Transverse colon (tissue), 4 donors: ENCODE measurements around the gene ADD3. TPM values are rescaled to one million over a fixed set of nuclear protein-coding genes. Genes with fewer than 3 reads are reported as not detected.

Source experiments
- DNase-seq: peaks from one replicate; pipeline ENCODE4 v3.0.0-alpha.2; 2019
- H3K27ac ChIP-seq, 4 donors: fragments of 200-600 bp; sonication (generic); 2 replicates each; pipeline ENCODE4 v1.5.1; 2016 to 2018; ENCODE audit warnings: inconsistent platforms in 4 of 4
- H3K27me3 ChIP-seq: fragments of 200-600 bp; sonication (generic); 2 replicates; pipeline ENCODE4 v1.5.1; 2017; ENCODE audit warnings: inconsistent platforms
- H3K36me3 ChIP-seq, 4 donors: fragments of 200-600 bp; sonication (generic); 2 replicates each; pipeline ENCODE4 v1.5.1; 2017 to 2019; ENCODE audit warnings: inconsistent platforms in 4 of 4
- H3K4me1 ChIP-seq, 4 donors: fragments of 200-600 bp; sonication (generic); 2 replicates each; pipeline ENCODE4 v1.5.1; 2017 to 2020; ENCODE audit warnings: inconsistent platforms in 4 of 4
- H3K4me3 ChIP-seq, 4 donors: fragments of 200-600 bp; sonication (generic); 1 replicate in 1 of 4; 2 replicates in 3 of 4; pipeline versions ENCODE4 v1.5.1 to v1.6.1; 2017 to 2019; ENCODE audit warnings: inconsistent platforms in 4 of 4
- H3K9me3 ChIP-seq, 2 donors: fragments of 200-600 bp; sonication (generic); 2 replicates each; pipeline ENCODE4 v1.5.1; 2017 to 2019; ENCODE audit warnings: inconsistent platforms in 2 of 2
- EP300 ChIP-seq: sonication (generic); formaldehyde crosslinking; IDR thresholded peaks from one replicate; pipeline ENCODE4 v1.6.1; 2017; ENCODE audit warnings: antibody characterized with exemption, low read depth
- POLR2A ChIP-seq: fragments of 450-650 bp; IDR thresholded peaks from one replicate; pipeline ENCODE4 v1.6.1; 2016; ENCODE audit warnings: antibody characterized with exemption, mild to moderate bottlenecking, moderate library complexity
- POLR2AphosphoS5 ChIP-seq, 3 donors: sonication (generic); formaldehyde crosslinking; IDR thresholded peaks; one replicate each; pipeline ENCODE4 v1.6.1; 2016; ENCODE audit warnings: antibody characterized with exemption in 3 of 3
- WGBS, 2 donors: methylation state at CpG; one replicate each; pipeline ENCODE4 v1.1.5; 2018; ENCODE audit warnings: low coverage in 1 of 2; 5-methylcytosine and 5-hydroxymethylcytosine counted together
- in situ Hi-C, 4 donors: fragments of 200-750 bp; cut with MboI; loops; one replicate each; pipeline versions ENCODE4 v1.15.0 to v1.15.1; 2017; ENCODE audit warnings: low sequenced_read_pairs in 3 of 4, low pct_ligation_motif_present in 1 of 4, low pct_unique_long_range_greater_than_20kb in 1 of 4
- intact Hi-C: fragments of 100-400 bp; cut with DNase I; formaldehyde crosslinking; loops from one replicate; pipeline ENCODE4 v1.15.1; 2023; ENCODE audit warnings: low total_unique reads
- total RNA-seq, 4 donors: library from RNA; depleted of rRNA; stranded (reverse); fragments of >200 nt; gene quantifications; one replicate each; pipeline ENCODE4 v1.1.0, GENCODE V29; 2016
- TF ChIP-seq, protein P1 (sequence below), 5 experiments: fragments of 200-600 bp in 3 of 5; fragments of 450-650 bp in 2 of 5; sonication (generic) in 3 of 5; IDR thresholded peaks; 1 replicate in 2 of 5; 2 replicates in 3 of 5; pipeline ENCODE4 v1.5.1; 2016 to 2017; ENCODE audit warnings: antibody characterized with exemption in 5 of 5, inconsistent platforms in 3 of 5, mild to moderate bottlenecking in 2 of 5, moderate library complexity in 1 of 5

Gene ADD3
- total RNA-seq, 4 donors from 2014 or later, result 175 to 342 (median 258) TPM

DNA sequence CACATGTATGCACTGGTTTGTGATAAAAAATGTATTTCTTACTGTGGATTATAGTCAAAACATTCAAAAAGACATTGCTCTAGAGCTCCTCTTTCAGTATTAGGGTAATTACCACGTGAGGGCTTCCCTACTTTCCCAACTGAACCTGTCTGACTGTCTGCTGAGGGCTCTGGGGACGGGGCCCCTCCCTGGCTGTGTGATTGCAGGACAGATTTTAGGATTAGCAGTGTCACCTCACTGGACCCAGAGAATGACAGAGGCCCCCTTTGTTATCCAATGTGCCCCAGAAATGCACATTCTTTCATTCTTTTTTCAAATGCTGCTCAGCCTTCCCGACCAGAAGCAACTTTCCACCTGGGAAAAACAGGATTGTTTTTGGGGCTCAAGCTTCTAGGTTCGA is 156.1 kb downstream of the ADD3 start:
- 20 to 37% methylated on average over 3 to 4 of the region's 4 CpGs for WGBS, 2 donors
- no peak overlapping the region for H3K4me3 ChIP-seq
- intact Hi-C loops, result no loop called here
- H3K36me3 ChIP-seq, result no peaks in the 10 kb centered on the region
- H3K27ac ChIP-seq, result no peak overlapping the region
- H3K9me3 ChIP-seq, result no peaks in the 10 kb centered on the region
- peaks cover 0 to 25% (median 15%) of the 10 kb centered on the region in 4 donors for H3K4me1 ChIP-seq
- DNase-seq, result no peak
- in situ Hi-C loops, result no loop called here
- peaks cover 33% of the 10 kb centered on the region for H3K27me3 ChIP-seq
- TF ChIP-seq EP300 (no peak), POLR2AphosphoS5 (IDR thresholded peaks at IDR 0.05) (no peak), POLR2A (no peak)
- TF ChIP-seq, protein P1, sequence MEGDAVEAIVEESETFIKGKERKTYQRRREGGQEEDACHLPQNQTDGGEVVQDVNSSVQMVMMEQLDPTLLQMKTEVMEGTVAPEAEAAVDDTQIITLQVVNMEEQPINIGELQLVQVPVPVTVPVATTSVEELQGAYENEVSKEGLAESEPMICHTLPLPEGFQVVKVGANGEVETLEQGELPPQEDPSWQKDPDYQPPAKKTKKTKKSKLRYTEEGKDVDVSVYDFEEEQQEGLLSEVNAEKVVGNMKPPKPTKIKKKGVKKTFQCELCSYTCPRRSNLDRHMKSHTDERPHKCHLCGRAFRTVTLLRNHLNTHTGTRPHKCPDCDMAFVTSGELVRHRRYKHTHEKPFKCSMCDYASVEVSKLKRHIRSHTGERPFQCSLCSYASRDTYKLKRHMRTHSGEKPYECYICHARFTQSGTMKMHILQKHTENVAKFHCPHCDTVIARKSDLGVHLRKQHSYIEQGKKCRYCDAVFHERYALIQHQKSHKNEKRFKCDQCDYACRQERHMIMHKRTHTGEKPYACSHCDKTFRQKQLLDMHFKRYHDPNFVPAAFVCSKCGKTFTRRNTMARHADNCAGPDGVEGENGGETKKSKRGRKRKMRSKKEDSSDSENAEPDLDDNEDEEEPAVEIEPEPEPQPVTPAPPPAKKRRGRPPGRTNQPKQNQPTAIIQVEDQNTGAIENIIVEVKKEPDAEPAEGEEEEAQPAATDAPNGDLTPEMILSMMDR (IDR thresholded peaks at IDR 0.05), result no peak

DNA sequence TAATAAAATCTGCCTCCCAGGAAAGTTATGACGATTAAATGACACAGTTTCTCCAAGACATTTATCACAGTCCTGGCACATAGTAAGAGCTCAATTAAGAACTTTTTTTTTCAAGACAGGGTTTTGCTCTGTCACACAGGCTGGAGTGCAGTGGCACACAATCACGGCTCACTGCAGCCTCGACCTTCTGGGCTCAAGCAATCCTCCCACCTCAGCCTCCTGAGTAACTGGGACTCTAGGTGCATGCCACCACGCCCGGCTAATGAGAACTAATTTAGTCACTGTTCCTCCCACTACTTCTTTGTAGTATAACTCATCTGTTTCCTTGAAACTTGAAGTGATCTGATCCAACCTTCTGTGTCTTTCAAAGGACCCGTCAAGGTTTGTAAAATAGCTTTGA is 157.5 kb downstream of the ADD3 start:
- peaks cover 45% of the 10 kb centered on the region for H3K27me3 ChIP-seq
- intact Hi-C loops, result no loop called here
- H3K4me1 ChIP-seq, result peaks cover 0 to 36% (median 19%) of the 10 kb centered on the region in 4 donors
- WGBS, 2 donors, result 52 to 65% methylated on average over 2 to 6 of the region's 6 CpGs
- TF ChIP-seq POLR2A (no peak), EP300 (no peak), POLR2AphosphoS5 (IDR thresholded peaks at IDR 0.05) (no peak)
- TF ChIP-seq, protein P1 (IDR thresholded peaks at IDR 0.05), result no peak
- H3K36me3 ChIP-seq, result no peaks in the 10 kb centered on the region
- DNase-seq, result no peak
- H3K4me3 ChIP-seq, result no peak overlapping the region
- H3K9me3 ChIP-seq, result no peaks in the 10 kb centered on the region
- no peak overlapping the region for H3K27ac ChIP-seq
- in situ Hi-C loops, result no loop called here

DNA sequence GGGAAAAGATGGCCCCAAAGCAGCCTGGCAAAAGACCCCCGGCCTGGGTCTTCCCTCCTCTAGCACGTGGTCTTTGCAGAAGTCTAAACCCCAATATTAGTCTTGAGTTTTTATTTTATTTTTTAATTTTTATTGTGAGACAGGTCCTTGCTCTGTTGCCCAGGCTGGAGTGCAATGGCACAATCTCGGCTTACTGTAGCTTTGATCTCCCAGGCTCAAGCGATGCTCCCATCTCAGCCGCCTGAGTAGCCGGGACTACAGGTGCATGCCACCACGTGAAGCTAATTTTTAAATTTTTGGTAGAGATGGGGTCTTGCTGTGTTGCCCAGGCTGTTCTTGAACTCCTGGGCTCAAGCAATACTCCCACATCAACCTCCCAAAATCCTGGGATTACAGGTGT is 159.4 kb downstream of the ADD3 start:
- Histone ChIP-seq H3K9me3 (no peaks in the 10 kb centered on the region), H3K4me1 (peaks cover 0 to 43% (median 23%) of the 10 kb centered on the region in 4 donors), H3K36me3 (no peaks in the 10 kb centered on the region), H3K4me3 (no peak overlapping the region), H3K27ac (no peak overlapping the region), H3K27me3 (peaks cover 49% of the 10 kb centered on the region)
- DNase-seq, result no peak
- in situ Hi-C loops (no loop called here), intact Hi-C loops (no loop called here)
- no peak for TF ChIP-seq EP300
- 86 to 98% methylated on average over 5 to 7 of the region's 7 CpGs for WGBS, 2 donors

DNA sequence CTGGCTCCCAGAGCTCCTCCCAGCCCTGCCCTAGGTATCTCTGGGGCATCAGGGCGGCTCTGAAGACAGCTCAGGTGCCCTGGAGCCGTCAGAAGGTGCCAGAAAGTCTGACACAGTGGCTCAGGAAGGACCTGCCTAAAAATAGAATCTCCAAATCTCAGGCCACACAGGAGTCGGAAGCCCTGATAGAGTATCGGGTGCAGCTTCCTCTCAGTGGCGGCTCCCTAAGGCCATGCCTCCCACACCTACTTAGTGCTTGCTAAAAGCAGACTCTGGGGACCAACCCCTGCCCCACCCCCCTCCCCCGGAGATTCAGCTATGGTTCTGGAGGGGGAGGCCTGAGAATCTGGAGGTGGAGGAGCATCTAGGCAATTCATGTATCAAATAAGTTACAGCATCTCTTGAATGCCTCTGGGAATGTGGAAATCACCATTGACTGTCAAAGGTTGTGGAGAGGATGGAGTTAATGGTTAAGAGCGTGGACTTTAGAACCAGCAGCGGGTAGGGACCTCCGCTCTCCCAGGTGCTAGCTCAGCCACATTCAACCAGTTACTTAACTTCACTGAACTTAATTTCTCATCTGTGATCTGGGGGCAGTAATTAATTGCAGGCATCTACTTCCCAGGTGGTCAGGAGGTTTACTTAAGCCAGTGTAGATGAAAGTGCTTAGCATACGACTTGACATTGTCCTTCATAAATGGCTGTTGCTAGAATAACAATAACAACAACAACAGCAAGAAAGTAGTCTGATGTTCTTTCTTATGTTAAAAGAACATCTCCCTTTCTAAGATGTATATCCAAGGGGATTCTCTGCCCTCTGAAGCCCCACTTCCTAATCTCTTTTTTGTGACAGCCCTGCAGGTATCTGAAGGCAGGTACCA is 161.1 kb downstream of the ADD3 start:
- no peak for DNase-seq
- in situ Hi-C loops, result no loop called here
- no peak for TF ChIP-seq POLR2A
- TF ChIP-seq, protein P1 (IDR thresholded peaks at IDR 0.05), result no peak
- no peak for TF ChIP-seq EP300
- no peak for TF ChIP-seq POLR2AphosphoS5 (IDR thresholded peaks at IDR 0.05)
- Histone ChIP-seq H3K27me3 (peaks cover 49% of the 10 kb centered on the region), H3K9me3 (no peaks in the 10 kb centered on the region), H3K27ac (no peak overlapping the region), H3K4me1 (peaks cover 0 to 28% (median 13%) of the 10 kb centered on the region in 4 donors), H3K4me3 (no peak overlapping the region), H3K36me3 (no peaks in the 10 kb centered on the region)
- intact Hi-C loops, result no loop called here
- WGBS, 2 donors, result 0 to 14% methylated on average over 1 to 10 of the region's 10 CpGs
